RWPE1 (cell line): ENCODE data around the gene LCN1.

ENCODE experiments used
- CTCF ChIA-PET: fragments of 350-600 bp; sonication (Branson Sonifier 250); formaldehyde crosslinking; extraction: SDS; loops from one replicate; lab custom pipeline; 2021; lab: Yijun Ruan, JAX
- POLR2A ChIA-PET: fragments of 400-600 bp; formaldehyde crosslinking; extraction: SDS; loops from one replicate; lab custom pipeline; 2020; ENCODE audit warnings: antibody characterized with exemption; ENCODE audit not compliant: low non-redundant PET; lab: Yijun Ruan, JAX
- DNase-seq: peaks from one replicate; pipeline ENCODE4 v3.0.0; 2012; ENCODE audit warnings: low spot score
- H3K27ac ChIP-seq: fragments of 450-650 bp; 2 replicates; pipeline ENCODE4 v1.5.1; 2017
- CTCF ChIP-seq: fragments of 450-650 bp; conservative IDR thresholded peaks from 2 replicates; pipeline ENCODE4 v1.5.1; 2017; ENCODE audit warnings: low read depth, mild to moderate bottlenecking

LCN1 gene

DNA sequence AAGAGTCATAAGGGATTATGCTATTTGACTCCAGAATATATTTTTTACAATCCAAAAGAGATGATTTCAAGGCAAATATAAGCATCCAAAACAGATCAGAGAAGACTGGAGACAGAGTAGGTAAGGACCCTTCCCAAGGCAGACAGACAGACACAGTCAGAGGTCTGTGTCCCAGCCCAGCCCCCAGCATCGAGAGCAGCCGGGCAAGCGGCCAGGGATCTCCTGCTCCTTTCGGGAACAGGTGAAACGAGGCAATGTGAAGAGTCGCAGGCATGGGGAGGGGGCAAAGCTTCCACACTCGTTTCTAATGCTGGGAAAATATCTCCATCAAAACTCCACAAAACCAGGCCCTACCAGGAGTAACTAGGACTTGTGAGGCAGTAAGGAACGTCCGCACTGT, 46.1 kb downstream of the LCN1 start:
- ChIA-PET POLR2A (no interaction called here), CTCF (interaction anchor here (0.6 kb wide), 1 partner anchor 68 kb away, joined by 3 read pairs; no protein-coding TSS in a partner anchor)
- TF ChIP-seq CTCF, result no peak
- DNase-seq, result no peak
- H3K27ac ChIP-seq, result no peak overlapping the region

GRCh38 chr9:135568026-135568425, 46.8 kb downstream of the LCN1 start:
- CTCF ChIA-PET, result no interaction called here
- no peak for TF ChIP-seq CTCF
- no peak for DNase-seq
- POLR2A ChIA-PET, result no interaction called here
- no peak overlapping the region for H3K27ac ChIP-seq

GRCh38 chr9:135570456-135570855, 49.2 kb downstream of the LCN1 start:
- no peak overlapping the region for H3K27ac ChIP-seq
- TF ChIP-seq CTCF, result no peak
- CTCF ChIA-PET, result no interaction called here
- POLR2A ChIA-PET, result no interaction called here
- DNase-seq, result no peak

DNA sequence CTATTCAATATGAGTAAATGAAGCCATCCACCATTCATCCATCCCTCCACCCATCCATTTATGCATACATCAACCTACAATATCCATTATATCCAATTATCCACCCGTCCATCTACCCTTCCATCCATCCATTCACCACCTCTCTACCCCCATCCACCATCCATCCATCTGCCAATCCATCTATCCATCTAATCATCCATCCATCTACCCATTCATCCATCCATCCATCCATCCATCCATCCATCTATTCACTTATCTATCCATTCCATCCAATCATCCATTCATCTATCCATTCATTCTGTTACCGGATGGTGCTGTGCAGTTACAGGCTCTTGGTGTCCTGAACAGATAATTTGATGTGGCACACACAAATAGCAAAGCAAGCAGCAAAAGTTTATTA, 51.0 kb downstream of the LCN1 start:
- CTCF ChIA-PET, result no interaction called here
- H3K27ac ChIP-seq, result no peak overlapping the region
- no peak for DNase-seq
- TF ChIP-seq CTCF, result no peak
- POLR2A ChIA-PET, result no interaction called here

GRCh38 chr9:135573124-135573523, 51.9 kb downstream of the LCN1 start:
- TF ChIP-seq CTCF, result no peak
- CTCF ChIA-PET, result no interaction called here
- POLR2A ChIA-PET, result no interaction called here
- H3K27ac ChIP-seq, result no peak overlapping the region
- DNase-seq, result no peak

GRCh38 chr9:135574331-135574730, 53.1 kb downstream of the LCN1 start:
- no peak overlapping the region for H3K27ac ChIP-seq
- POLR2A ChIA-PET, result no interaction called here
- CTCF ChIA-PET, result interaction anchor here (0.6 kb wide), 1 partner anchor 807 kb away, joined by 3 read pairs; no protein-coding TSS in a partner anchor
- no peak for DNase-seq
- TF ChIP-seq CTCF, result no peak
